GM18867 (cell line): Measurements from ENCODE around the gene MME.

ENCODE experiments used
- ATAC-seq: cut with Tn5 transposase; IDR thresholded peaks from one replicate; pipeline ENCODE4 v1.9.1; 2021; ENCODE audit warnings: mild to moderate bottlenecking, moderate library complexity; ENCODE audit not compliant: unreplicated experiment

The MME gene

GRCh38 chr3:155229086-155229485 is 149.0 kb downstream of the MME start:
- ATAC-seq, result no peak

- no peak for ATAC-seq
Measured at GRCh38 chr3:155230382-155230781, 150.3 kb downstream of the MME start.

- peak; percentile 68 for ATAC-seq
Measured at GRCh38 chr3:155231792-155232191, 151.7 kb downstream of the MME start.

GRCh38 chr3:155232605-155233004 is 152.5 kb downstream of the MME start:
- ATAC-seq, result no peak

- ATAC-seq, result no peak
Measured at GRCh38 chr3:155233213-155233612, 153.1 kb downstream of the MME start.
